ENCODE results near the gene SYTL3. TPM values are rescaled to one million over a fixed set of nuclear protein-coding genes. Genes with fewer than 3 reads are reported as not detected.

Gene SYTL3
- total RNA-seq, 1 experiment from 2014 or later: 0.09 TPM

DNA sequence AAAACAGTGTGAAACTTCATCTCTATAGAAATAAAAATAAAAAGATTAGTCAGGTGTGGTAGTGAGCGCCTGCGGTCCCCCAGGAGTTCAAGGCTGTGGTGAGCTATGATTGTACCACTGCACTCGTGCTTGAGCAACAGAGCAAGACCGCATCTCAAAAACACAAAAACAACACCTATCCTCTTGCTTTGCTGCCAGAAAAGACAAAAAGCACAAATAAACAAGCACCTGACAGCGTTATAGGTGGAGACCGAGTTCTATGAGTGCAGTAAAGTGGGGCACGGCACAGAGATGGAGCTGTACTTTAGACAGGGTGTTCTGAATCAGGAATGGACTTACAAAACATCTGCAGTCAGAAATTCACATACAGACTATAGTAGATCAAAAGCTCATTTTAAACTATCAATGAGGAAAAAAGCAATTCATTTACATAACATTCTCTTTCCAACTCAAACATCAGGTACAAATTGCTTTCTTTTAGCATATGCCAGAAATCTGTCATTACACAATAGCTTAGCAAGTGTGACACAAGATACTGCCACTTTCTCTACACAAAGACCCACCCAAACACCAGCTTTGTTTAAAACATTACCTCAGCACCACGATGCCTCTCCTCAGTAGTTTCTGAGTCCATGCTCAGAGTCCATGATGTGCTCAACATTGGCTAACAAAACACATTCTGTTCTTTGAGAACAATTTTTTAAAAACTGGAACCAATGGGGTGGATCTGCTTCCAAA, 159.3 kb downstream of the SYTL3 start:
- Histone ChIP-seq H3K9me3 (ENCODE audit: control insufficient read depth, low read depth, low read length) (no peaks in the 10 kb centered on the region), H3K27ac (ENCODE audit: insufficient read length, low read depth, low read length) (no peak overlapping the region), H2BK15ac (ENCODE audit: low read depth, low read length) (no peak overlapping the region), H4K20me1 (ENCODE audit: control insufficient read depth, insufficient read depth, insufficient read length) (no peaks in the 10 kb centered on the region), H3K4me1 (ENCODE audit: insufficient read depth, low read length) (peaks cover 20% of the 10 kb centered on the region), H3K56ac (ENCODE audit: insufficient read length, low read depth, low read length) (no peak overlapping the region), H4K5ac (ENCODE audit: insufficient read length, low read depth, low read length) (no peak overlapping the region), H3K4ac (ENCODE audit: low read depth, low read length) (no peak overlapping the region), H3K18ac (ENCODE audit: insufficient read length, low read depth, low read length) (no peak overlapping the region), H3K4me2 (ENCODE audit: insufficient read depth, insufficient read length, low read length) (no peak overlapping the region), H3K23ac (ENCODE audit: insufficient read length, low read depth, low read length) (no peak overlapping the region), H2AFZ (ENCODE audit: low read length) (no peak overlapping the region), H2BK20ac (ENCODE audit: low read depth, low read length, poor library complexity, severe bottlenecking) (no peak overlapping the region), H3K23me2 (ENCODE audit: insufficient read length, low read depth, low read length, poor library complexity, severe bottlenecking) (no peaks in the 10 kb centered on the region), H2BK120ac (ENCODE audit: low read depth, low read length, poor library complexity, severe bottlenecking) (no peak overlapping the region), H4K8ac (replicated peaks; ENCODE audit: insufficient read length, low read depth, low read length) (no peak overlapping the region), H3T11ph (ENCODE audit: low read length) (no peak overlapping the region), H3K79me1 (ENCODE audit: insufficient read depth, low read depth, low read length, poor library complexity, severe bottlenecking) (no peaks in the 10 kb centered on the region), H3K9ac (ENCODE audit: extremely low read depth, insufficient read length, low read length) (no peak overlapping the region), H2BK12ac (ENCODE audit: insufficient read length, low read depth, low read length) (no peak overlapping the region), H2AK5ac (ENCODE audit: insufficient read length, low read length) (no peak overlapping the region), H3K14ac (ENCODE audit: insufficient read depth, low read length) (no peak overlapping the region), H3K27me3 (ENCODE audit: insufficient read depth, low read length) (no peaks in the 10 kb centered on the region), H2BK5ac (ENCODE audit: insufficient read length, low read length) (no peak overlapping the region), H4K91ac (ENCODE audit: insufficient read length, low read depth, low read length) (no peak overlapping the region), H3K79me2 (ENCODE audit: insufficient read depth, low read length) (peaks cover 75% of the 10 kb centered on the region)
- Mint-ChIP-seq H3K27me3 (ENCODE audit: low read depth) (no peaks in the 10 kb centered on the region), H3K36me3 (ENCODE audit: insufficient read depth in 1 of 3, low read depth in 3 of 3) (peaks cover 16 to 87% (median 60%) of the 10 kb centered on the region in 3 experiments; a peak in 6 of 7 replicates), H3K4me1 (peaks cover 92 to 94% of the 10 kb centered on the region in 2 experiments), H3K9me3 (no peaks in the 10 kb centered on the region), H3K27ac (peak overlapping the region in 2 of 3 experiments; percentile 37 to 55; a peak in 4 of 7 replicates), H3K4me3 (no peak overlapping the region)
- TF ChIP-seq, protein P1, sequence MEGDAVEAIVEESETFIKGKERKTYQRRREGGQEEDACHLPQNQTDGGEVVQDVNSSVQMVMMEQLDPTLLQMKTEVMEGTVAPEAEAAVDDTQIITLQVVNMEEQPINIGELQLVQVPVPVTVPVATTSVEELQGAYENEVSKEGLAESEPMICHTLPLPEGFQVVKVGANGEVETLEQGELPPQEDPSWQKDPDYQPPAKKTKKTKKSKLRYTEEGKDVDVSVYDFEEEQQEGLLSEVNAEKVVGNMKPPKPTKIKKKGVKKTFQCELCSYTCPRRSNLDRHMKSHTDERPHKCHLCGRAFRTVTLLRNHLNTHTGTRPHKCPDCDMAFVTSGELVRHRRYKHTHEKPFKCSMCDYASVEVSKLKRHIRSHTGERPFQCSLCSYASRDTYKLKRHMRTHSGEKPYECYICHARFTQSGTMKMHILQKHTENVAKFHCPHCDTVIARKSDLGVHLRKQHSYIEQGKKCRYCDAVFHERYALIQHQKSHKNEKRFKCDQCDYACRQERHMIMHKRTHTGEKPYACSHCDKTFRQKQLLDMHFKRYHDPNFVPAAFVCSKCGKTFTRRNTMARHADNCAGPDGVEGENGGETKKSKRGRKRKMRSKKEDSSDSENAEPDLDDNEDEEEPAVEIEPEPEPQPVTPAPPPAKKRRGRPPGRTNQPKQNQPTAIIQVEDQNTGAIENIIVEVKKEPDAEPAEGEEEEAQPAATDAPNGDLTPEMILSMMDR (conservative IDR thresholded peaks at IDR 0.05): no peak
- DNase-seq: no peak
- no CpG with 5 or more reads among the region's 8 CpGs for WGBS (ENCODE audit: extremely low coverage, insufficient read length, low lambda C conversion rate)

Measured in H9 (cell line).